HEK293T (cell line): ENCODE results near the gene COL6A1.

Experiments
- CTCF ChIA-PET: fragments of 350-600 bp; formaldehyde crosslinking; extraction: SDS; loops from one replicate; lab custom pipeline; 2021; ENCODE audit warnings: antibody characterized with exemption, inconsistent platforms; lab: Yijun Ruan, JAX
- POLR2A ChIA-PET: fragments of 350-600 bp; formaldehyde crosslinking; extraction: SDS; loops from one replicate; lab custom pipeline; 2020; ENCODE audit warnings: antibody characterized with exemption, inconsistent platforms; lab: Yijun Ruan, JAX
- DNase-seq: peaks from one replicate; pipeline ENCODE4 v3.0.0; 2012; ENCODE audit warnings: mixed read lengths; ENCODE audit errors: extremely low spot score
- ARNT ChIP-seq: fragments of 450-650 bp; IDR thresholded peaks from 2 replicates; pipeline ENCODE4 v1.6.1; 2017; ENCODE audit warnings: mild to moderate bottlenecking
- BHLHE40 ChIP-seq: fragments of 450-650 bp; IDR thresholded peaks from 2 replicates; pipeline ENCODE4 v1.6.1; 2016; ENCODE audit warnings: mild to moderate bottlenecking, moderate library complexity, borderline replicate concordance
- CTBP1 ChIP-seq: fragments of 450-650 bp; IDR thresholded peaks from 2 replicates; pipeline ENCODE4 v1.6.1; 2016; ENCODE audit warnings: borderline replicate concordance
- ELF4 ChIP-seq: fragments of 450-650 bp; IDR thresholded peaks from 2 replicates; pipeline ENCODE4 v1.6.1; 2017; ENCODE audit warnings: antibody characterized with exemption
- FOXA1 ChIP-seq: fragments of 450-650 bp; IDR thresholded peaks from 2 replicates; pipeline ENCODE4 v1.6.1; 2016; ENCODE audit warnings: mild to moderate bottlenecking
- FOXK2 ChIP-seq: fragments of 450-650 bp; IDR thresholded peaks from 2 replicates; pipeline ENCODE4 v1.6.1; 2016; ENCODE audit warnings: mild to moderate bottlenecking
- FOXM1 ChIP-seq: fragments of 450-650 bp; IDR thresholded peaks from 2 replicates; pipeline ENCODE4 v1.6.1; 2017; ENCODE audit warnings: mild to moderate bottlenecking, borderline replicate concordance
- HDGF ChIP-seq: fragments of 450-650 bp; IDR thresholded peaks from 2 replicates; pipeline ENCODE4 v1.6.1; 2017; ENCODE audit warnings: antibody characterized with exemption, borderline replicate concordance
- L3MBTL2 ChIP-seq: fragments of 450-650 bp; conservative IDR thresholded peaks from 2 replicates; pipeline ENCODE4 v1.6.1; 2016; ENCODE audit warnings: mild to moderate bottlenecking
- LEF1 ChIP-seq: fragments of 450-650 bp; IDR thresholded peaks from 2 replicates; pipeline ENCODE4 v1.6.1; 2017; ENCODE audit warnings: mild to moderate bottlenecking, borderline replicate concordance
- NFRKB ChIP-seq: fragments of 450-650 bp; IDR thresholded peaks from 2 replicates; pipeline ENCODE4 v1.6.1; 2016; ENCODE audit warnings: mild to moderate bottlenecking, moderate library complexity
- SP1 ChIP-seq: fragments of 450-650 bp; IDR thresholded peaks from 2 replicates; pipeline ENCODE4 v1.6.1; 2017
- SUZ12 ChIP-seq: fragments of 450-650 bp; IDR thresholded peaks from 2 replicates; pipeline ENCODE4 v1.6.1; 2016; ENCODE audit warnings: mild to moderate bottlenecking
- TARDBP ChIP-seq: fragments of 450-650 bp; IDR thresholded peaks from 2 replicates; pipeline ENCODE4 v1.6.1; 2016
- ZNF384 ChIP-seq: fragments of 450-650 bp; IDR thresholded peaks from 2 replicates; pipeline ENCODE4 v1.6.1; 2016
- TF ChIP-seq, protein P1 (sequence below): fragments of 450-650 bp; IDR thresholded peaks from 2 replicates; pipeline ENCODE4 v1.6.1; 2016

Gene COL6A1

DNA sequence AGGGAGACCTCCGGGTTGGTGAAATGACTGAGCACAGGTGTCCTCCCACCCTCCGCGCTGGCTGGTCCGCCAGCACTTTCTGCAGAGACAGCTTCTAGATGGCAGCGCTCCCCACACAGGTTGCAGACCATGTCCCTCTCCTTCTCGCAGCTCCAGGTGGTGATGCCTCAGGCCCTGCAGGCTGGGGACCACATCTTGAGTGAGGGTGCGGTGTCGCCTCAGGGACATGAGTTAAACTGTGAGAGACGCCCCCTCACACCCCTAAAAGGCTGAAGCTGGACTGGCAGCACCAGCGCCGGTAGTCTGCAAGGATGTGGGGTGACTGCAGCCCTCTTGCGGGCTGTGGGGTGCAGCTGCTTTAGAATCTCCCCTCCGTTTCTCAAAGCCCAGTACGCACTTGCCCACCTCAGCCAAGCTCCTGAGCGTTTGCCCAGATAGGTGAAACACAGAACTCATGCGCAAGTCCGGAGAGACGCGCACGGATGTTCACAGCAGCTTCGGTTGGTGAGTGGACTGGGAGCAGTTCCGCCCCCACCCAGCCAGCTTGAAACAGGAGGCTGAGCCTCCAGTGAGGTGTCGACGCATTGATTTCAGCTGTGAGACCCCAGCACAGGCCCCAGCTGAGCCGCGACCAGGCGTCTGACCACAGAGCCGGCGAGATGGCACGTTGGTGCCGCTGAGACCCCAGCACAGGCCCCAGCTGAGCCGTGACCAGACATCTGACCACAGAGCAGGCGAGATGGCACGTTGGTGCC lies 28.6 kb downstream of the COL6A1 start:
- ChIA-PET CTCF (no interaction called here), POLR2A (no interaction called here)
- DNase-seq: no peak
- TF ChIP-seq SP1: no peak

DNA sequence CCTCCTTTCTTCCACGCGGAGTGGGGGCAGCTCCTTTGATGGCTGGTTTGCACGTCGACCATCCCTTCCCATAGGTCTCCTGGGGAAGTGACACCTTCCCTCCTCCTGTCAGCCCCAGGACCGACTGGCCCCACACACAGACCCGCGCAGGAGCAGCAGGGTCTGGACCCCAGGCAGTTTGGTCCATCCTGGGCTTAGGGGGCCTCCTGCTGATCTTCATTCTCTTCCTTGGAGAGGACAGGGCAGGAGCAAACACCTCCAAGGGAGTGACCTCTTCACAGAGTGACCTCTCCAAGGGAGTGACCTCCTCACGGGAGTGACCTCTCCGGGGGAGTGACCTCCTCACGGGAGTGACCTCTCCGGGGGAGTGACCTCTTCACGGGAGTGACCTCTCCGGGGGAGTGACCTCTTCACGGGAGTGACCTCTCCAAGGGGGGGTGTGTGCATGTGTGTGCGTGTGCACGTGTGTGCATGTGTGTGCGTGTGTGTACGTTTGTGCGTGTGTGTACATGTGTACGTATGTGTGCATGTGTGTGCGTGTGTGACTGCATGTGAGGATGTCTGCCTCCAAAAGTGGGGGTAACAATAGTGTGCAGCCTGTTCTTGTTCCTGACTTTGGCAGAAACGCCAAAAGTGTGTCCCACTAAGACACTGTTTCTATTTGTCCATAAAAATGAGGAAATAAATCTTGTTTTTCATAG lies 29.8 kb downstream of the COL6A1 start:
- ChIA-PET POLR2A (no interaction called here), CTCF (no interaction called here)
- no peak for TF ChIP-seq TARDBP
- TF ChIP-seq ZNF384: no peak
- no peak for TF ChIP-seq ELF4
- TF ChIP-seq SUZ12: no peak
- no peak for TF ChIP-seq SP1
- no peak for TF ChIP-seq FOXA1
- no peak for TF ChIP-seq CTBP1
- no peak for DNase-seq

DNA sequence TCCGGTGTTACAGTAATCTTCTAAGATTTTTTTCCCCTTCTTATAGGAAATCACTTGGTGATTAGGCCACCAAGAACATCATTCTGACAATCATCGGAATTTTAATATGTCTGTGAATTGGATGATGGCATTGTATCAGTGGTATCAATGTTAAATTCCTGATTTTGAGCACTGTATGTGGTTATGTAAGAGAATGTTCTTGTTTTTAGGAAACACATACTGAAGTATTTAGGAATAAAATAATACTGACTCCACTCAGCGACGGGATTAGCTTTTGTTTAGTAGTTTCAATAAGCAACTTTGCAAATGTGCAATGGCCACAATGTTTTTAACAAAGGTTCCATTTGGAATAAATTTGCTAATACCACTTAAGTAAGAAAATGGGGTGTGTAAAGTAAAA lies 30.6 kb downstream of the COL6A1 start:
- no peak for DNase-seq
- POLR2A ChIA-PET: no interaction called here
- CTCF ChIA-PET: no interaction called here
- no peak for TF ChIP-seq FOXA1
- no peak for TF ChIP-seq FOXM1
- no peak for TF ChIP-seq HDGF
- no peak for TF ChIP-seq L3MBTL2

DNA sequence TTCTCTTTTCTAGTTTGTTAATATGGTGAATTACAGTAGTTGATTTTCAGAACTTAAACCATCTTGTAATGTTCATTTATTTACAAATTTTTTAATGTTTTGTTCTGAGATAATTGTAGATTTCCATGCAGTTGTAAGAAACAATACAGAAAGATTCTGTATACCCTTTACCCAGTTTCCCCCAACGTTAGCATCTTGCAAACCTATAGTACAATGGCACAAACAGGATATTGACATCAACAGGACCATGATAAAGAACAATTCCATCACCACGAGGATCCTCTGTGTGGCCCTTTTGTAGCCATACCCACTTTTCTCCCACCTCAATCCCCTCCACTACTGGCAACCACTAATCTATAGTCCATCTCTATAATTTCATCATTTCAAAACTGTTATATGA lies 33.3 kb downstream of the COL6A1 start:
- ChIA-PET POLR2A (no interaction called here), CTCF (no interaction called here)
- TF ChIP-seq FOXA1 (no peak), SUZ12 (no peak), TARDBP (no peak), CTBP1 (no peak), L3MBTL2 (no peak), ELF4 (no peak), LEF1 (no peak), FOXM1 (no peak), BHLHE40 (no peak), ZNF384 (no peak), HDGF (no peak)
- DNase-seq: no peak

DNA sequence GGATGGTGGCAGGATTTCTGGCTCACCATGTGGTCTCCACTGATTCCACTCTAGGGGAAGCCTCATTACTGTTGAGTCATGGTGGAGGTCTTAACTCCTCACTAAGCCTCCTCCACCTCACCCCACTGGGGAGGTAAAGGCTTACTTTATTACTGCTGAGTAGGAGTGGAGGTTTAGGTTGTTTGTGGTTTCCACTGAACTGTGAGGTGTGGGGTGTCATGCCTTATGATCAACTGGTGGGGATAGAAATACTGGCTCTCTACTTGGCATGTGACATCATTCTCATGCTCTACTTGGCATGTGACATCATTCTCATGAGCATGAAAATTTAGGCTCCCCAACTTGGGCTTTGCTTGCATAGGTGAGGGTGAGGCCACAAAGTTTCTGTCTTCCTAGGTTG lies 35.6 kb downstream of the COL6A1 start:
- no peak for DNase-seq
- POLR2A ChIA-PET: no interaction called here
- CTCF ChIA-PET: no interaction called here
- no peak for TF ChIP-seq L3MBTL2
- no peak for TF ChIP-seq NFRKB
- no peak for TF ChIP-seq ZNF384
- no peak for TF ChIP-seq FOXM1
- no peak for TF ChIP-seq CTBP1
- no peak for TF ChIP-seq ELF4

DNA sequence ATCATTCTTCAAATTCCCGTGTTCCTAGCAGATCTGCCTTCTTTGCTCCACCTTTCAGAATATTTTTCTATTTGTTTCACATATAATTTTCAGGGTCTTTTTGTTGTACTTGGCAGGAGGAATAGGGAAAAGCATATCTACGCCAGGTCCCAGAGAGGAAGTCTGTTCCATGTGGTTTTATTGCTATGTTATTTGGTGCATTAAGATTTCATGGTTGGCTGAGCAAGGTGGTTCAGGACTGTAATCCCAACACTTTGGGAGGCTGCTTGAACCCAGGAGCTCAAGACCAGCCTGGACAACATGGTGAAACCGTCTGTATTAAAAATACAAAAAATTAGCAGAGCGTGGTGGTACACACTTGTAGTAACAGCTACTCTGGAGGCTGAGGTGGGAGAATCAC lies 36.1 kb downstream of the COL6A1 start:
- DNase-seq: no peak
- TF ChIP-seq ZNF384: no peak
- TF ChIP-seq ARNT: no peak
- TF ChIP-seq FOXM1: no peak
- no peak for TF ChIP-seq FOXK2
- no peak for TF ChIP-seq NFRKB
- no peak for TF ChIP-seq SP1
- TF ChIP-seq FOXA1: no peak
- no peak for TF ChIP-seq BHLHE40
- no peak for TF ChIP-seq ELF4
- TF ChIP-seq HDGF: no peak
- TF ChIP-seq, protein P1, sequence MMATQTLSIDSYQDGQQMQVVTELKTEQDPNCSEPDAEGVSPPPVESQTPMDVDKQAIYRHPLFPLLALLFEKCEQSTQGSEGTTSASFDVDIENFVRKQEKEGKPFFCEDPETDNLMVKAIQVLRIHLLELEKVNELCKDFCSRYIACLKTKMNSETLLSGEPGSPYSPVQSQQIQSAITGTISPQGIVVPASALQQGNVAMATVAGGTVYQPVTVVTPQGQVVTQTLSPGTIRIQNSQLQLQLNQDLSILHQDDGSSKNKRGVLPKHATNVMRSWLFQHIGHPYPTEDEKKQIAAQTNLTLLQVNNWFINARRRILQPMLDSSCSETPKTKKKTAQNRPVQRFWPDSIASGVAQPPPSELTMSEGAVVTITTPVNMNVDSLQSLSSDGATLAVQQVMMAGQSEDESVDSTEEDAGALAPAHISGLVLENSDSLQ: no peak
- TF ChIP-seq TARDBP: no peak
- TF ChIP-seq LEF1: no peak
- no peak for TF ChIP-seq L3MBTL2
- TF ChIP-seq CTBP1: no peak
- no peak for TF ChIP-seq SUZ12
- CTCF ChIA-PET: no interaction called here
- POLR2A ChIA-PET: no interaction called here

DNA sequence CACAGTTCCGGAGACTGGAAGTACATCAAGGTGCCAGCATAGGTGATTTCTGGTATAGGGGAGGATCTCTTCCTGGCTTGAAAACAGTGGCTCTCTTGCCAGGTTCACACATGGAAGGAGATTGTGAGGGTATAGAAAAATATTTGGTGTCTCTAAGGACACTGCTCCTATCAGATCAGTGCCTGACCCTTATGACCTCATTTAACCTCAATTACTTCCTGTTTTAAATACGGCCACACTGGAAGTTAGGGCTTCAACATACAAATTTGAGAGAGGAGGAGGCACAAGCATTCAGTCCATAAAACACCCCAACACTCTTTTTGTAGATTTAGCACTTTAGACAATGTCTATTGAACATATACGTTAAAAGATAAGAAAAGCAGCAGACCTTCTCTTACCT lies 37.0 kb downstream of the COL6A1 start:
- ChIA-PET CTCF (no interaction called here), POLR2A (no interaction called here)
- DNase-seq: no peak
- TF ChIP-seq SP1 (no peak), FOXA1 (no peak), TARDBP (no peak), FOXM1 (no peak), ARNT (no peak), HDGF (no peak), CTBP1 (no peak), NFRKB (no peak), ELF4 (no peak)

DNA sequence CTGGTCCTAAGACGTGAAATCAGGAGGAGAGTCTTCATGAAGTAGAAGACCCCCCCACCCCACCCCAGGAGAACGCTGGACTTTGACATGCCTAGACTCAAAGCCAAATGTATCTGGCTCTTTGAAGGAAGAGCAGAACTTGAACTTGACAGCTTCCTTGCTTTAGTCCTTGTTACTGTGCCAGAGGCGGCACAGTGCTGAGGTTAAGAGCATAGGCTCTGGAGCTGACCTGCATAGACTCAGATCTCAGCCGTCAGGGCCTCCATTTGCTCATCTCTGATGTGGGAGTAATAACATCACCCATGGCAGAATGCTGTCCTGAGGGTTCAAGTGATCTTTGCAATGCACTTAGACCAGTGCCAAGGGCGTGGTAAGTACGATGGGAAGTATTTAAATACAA lies 39.0 kb downstream of the COL6A1 start:
- DNase-seq: no peak
- ChIA-PET CTCF (no interaction called here), POLR2A (no interaction called here)
- TF ChIP-seq FOXK2: no peak
- TF ChIP-seq BHLHE40: no peak
- no peak for TF ChIP-seq CTBP1
- TF ChIP-seq ARNT: no peak
- TF ChIP-seq SUZ12: no peak
